Endodermal cell (in vitro differentiated cells): ENCODE data around the gene SPEN. TPM values are rescaled to one million over a fixed set of nuclear protein-coding genes. Genes with fewer than 3 reads are reported as not detected.
A peak's percentile ranks its signal among the peaks of the same experiment; 100 is the strongest.

Source experiments
- DNase-seq: peaks from one replicate; pipeline ENCODE4 v3.0.0-alpha.2; 2017
- H3K27ac ChIP-seq: 2 replicates; pipeline ENCODE4 v1.5.1; 2013; ENCODE audit warnings: mild to moderate bottlenecking, low read depth, low read length, moderate library complexity
- H3K27me3 ChIP-seq: 2 replicates; pipeline ENCODE4 v1.6.1; 2013; ENCODE audit warnings: mild to moderate bottlenecking, low read length, moderate library complexity; ENCODE audit not compliant: insufficient read depth, control insufficient read depth, poor library complexity, severe bottlenecking
- H3K36me3 ChIP-seq: 2 replicates; pipeline ENCODE4 v1.7.0; 2013; ENCODE audit warnings: mild to moderate bottlenecking, low read length, moderate library complexity; ENCODE audit not compliant: control insufficient read depth, insufficient read depth
- H3K4me1 ChIP-seq: one replicate; pipeline ENCODE4 v1.7.0; 2013; ENCODE audit warnings: low read length; ENCODE audit not compliant: control insufficient read depth, insufficient read depth
- H3K4me3 ChIP-seq: 2 replicates; pipeline ENCODE4 v1.5.1; 2013; ENCODE audit warnings: mild to moderate bottlenecking, low read length, moderate library complexity
- H3K9ac ChIP-seq: 2 replicates; pipeline ENCODE4 v1.6.1; 2013; ENCODE audit warnings: mild to moderate bottlenecking, low read length, moderate library complexity; ENCODE audit not compliant: poor library complexity, severe bottlenecking; ENCODE audit errors: extremely low read depth
- H3K9me3 ChIP-seq: 2 replicates; pipeline ENCODE4 v1.6.1; 2013; ENCODE audit warnings: mild to moderate bottlenecking, low read length, moderate library complexity; ENCODE audit not compliant: control insufficient read depth
- H3K27ac Mint-ChIP-seq: 2 replicates; pipeline ENCODE4 v1.8.0; 2020; ENCODE audit warnings: mixed read lengths
- H3K27me3 Mint-ChIP-seq: 2 replicates; pipeline ENCODE4 v1.8.0; 2021; ENCODE audit warnings: mild to moderate bottlenecking, mixed read lengths; ENCODE audit not compliant: insufficient read depth
- H3K36me3 Mint-ChIP-seq: 2 replicates; pipeline ENCODE4 v1.8.0; 2020; ENCODE audit warnings: low read depth, mixed read lengths
- H3K4me1 Mint-ChIP-seq: 2 replicates; pipeline ENCODE4 v1.8.0; 2020; ENCODE audit warnings: mixed read lengths
- H3K4me3 Mint-ChIP-seq: 2 replicates; pipeline ENCODE4 v1.8.0; 2020; ENCODE audit warnings: mild to moderate bottlenecking, moderate library complexity, mixed read lengths
- H3K9me3 Mint-ChIP-seq: 2 replicates; pipeline ENCODE4 v1.8.0; 2020; ENCODE audit warnings: mild to moderate bottlenecking, mixed read lengths
- WGBS, 2 experiments: methylation state at CpG; one replicate each; pipeline versions ENCODE4 v1.1.5 to v1.1.7; 2013; ENCODE audit warnings: missing lambda C conversion rate in 2 of 2, mixed read lengths in 1 of 2; ENCODE audit not compliant: insufficient coverage in 1 of 2, insufficient read length in 1 of 2; 5-methylcytosine and 5-hydroxymethylcytosine counted together
- total RNA-seq, 2 donors: library from RNA; stranded (reverse); fragmentation: NEBNext Ultra II Directional in 1 of 2; extraction: Animal tissue kit (Norgen Biotek cat#: 25700) in 1 of 2; gene quantifications; 2 replicates in 1 of 2; 3 replicates in 1 of 2; pipeline ENCODE4 v1.2.1, GENCODE V29; 2021
- TF ChIP-seq, protein P1 (sequence below): fragments of 200-600 bp; sonication (generic); conservative IDR thresholded peaks from 2 replicates; pipeline ENCODE4 v1.5.0; 2021; ENCODE audit warnings: antibody characterized with exemption, mild to moderate bottlenecking

The SPEN gene
- total RNA-seq, 2 donors from 2014 or later: 61.5 to 71.9 TPM

- no peaks in the 10 kb centered on the region for H3K9me3 Mint-ChIP-seq
- H3K9me3 ChIP-seq: no peaks in the 10 kb centered on the region
- H3K4me3 ChIP-seq: no peak overlapping the region
- no peak overlapping the region for H3K9ac ChIP-seq
- no peak overlapping the region for H3K27ac ChIP-seq
- H3K4me1 Mint-ChIP-seq: peaks cover 10% of the 10 kb centered on the region
- TF ChIP-seq, protein P1, sequence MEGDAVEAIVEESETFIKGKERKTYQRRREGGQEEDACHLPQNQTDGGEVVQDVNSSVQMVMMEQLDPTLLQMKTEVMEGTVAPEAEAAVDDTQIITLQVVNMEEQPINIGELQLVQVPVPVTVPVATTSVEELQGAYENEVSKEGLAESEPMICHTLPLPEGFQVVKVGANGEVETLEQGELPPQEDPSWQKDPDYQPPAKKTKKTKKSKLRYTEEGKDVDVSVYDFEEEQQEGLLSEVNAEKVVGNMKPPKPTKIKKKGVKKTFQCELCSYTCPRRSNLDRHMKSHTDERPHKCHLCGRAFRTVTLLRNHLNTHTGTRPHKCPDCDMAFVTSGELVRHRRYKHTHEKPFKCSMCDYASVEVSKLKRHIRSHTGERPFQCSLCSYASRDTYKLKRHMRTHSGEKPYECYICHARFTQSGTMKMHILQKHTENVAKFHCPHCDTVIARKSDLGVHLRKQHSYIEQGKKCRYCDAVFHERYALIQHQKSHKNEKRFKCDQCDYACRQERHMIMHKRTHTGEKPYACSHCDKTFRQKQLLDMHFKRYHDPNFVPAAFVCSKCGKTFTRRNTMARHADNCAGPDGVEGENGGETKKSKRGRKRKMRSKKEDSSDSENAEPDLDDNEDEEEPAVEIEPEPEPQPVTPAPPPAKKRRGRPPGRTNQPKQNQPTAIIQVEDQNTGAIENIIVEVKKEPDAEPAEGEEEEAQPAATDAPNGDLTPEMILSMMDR: no peak
- no peak overlapping the region for H3K27ac Mint-ChIP-seq
- no peak overlapping the region for H3K4me3 Mint-ChIP-seq
- H3K4me1 ChIP-seq: no peaks in the 10 kb centered on the region
- DNase-seq: no peak
- WGBS, 2 experiments: 94 to 97% methylated on average over 5 to 10 of the region's 10 CpGs
- H3K27me3 Mint-ChIP-seq: no peaks in the 10 kb centered on the region
- H3K27me3 ChIP-seq: no peaks in the 10 kb centered on the region
- peaks cover 91% of the 10 kb centered on the region for H3K36me3 ChIP-seq
- H3K36me3 Mint-ChIP-seq: peaks cover 80% of the 10 kb centered on the region
Measured at GRCh38 chr1:15936025-15936424, 88.5 kb downstream of the SPEN start.

DNA sequence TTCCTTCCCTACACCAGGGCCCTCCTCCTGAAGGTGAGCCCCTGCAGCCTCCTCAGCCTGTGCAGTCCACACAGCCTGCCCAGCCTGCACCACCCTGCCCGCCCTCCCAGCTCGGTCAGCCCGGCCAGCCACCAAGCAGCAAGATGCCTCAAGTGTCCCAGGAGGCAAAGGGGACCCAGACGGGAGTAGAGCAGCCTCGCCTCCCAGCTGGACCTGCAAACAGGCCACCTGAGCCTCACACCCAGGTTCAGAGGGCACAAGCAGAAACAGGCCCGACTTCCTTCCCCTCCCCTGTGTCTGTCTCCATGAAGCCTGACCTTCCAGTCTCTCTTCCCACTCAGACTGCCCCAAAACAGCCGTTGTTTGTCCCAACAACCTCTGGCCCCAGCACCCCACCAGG, 89.6 kb downstream of the SPEN start:
- no peak overlapping the region for H3K4me3 Mint-ChIP-seq

DNA sequence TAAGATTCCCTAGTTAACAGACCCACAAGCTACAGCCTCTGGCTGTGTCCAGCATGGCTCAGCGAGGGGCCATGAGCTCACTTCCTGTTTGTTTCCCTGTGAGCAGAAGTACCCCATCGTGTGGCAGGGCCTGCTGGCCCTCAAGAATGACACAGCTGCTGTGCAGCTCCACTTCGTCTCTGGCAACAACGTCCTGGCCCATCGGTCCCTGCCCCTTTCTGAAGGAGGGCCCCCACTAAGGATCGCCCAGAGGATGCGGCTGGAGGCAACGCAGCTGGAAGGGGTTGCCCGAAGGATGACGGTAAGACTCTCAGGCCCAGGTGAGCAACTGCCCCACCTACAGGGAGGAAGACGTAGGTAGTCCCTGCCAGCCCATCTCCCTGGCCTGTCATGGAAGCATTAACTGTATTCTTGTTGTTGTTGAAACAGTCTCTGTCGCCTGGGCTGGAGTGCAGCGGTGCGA, 90.2 kb downstream of the SPEN start:
- Mint-ChIP-seq H3K9me3 (no peaks in the 10 kb centered on the region), H3K4me3 (no peak overlapping the region), H3K27me3 (no peaks in the 10 kb centered on the region), H3K27ac (peak overlapping the region; percentile 93), H3K4me1 (peaks cover 10% of the 10 kb centered on the region), H3K36me3 (peaks cover 69% of the 10 kb centered on the region)
- no peaks in the 10 kb centered on the region for H3K9me3 ChIP-seq
- TF ChIP-seq, protein P1: peak; percentile 71
- no peak overlapping the region for H3K9ac ChIP-seq
- H3K27me3 ChIP-seq: no peaks in the 10 kb centered on the region
- peak; percentile 85 for DNase-seq
- H3K4me1 ChIP-seq: no peaks in the 10 kb centered on the region
- 80 to 88% methylated on average over 11 to 14 of the region's 14 CpGs for WGBS, 2 experiments
- no peak overlapping the region for H3K27ac ChIP-seq
- H3K4me3 ChIP-seq: no peak overlapping the region
- peaks cover 77% of the 10 kb centered on the region for H3K36me3 ChIP-seq

More for the DNA sequence above, 89.6 kb downstream of the SPEN start:
- no peak overlapping the region for H3K9ac ChIP-seq
- no peak overlapping the region for H3K27ac ChIP-seq
- Mint-ChIP-seq H3K27me3 (no peaks in the 10 kb centered on the region), H3K27ac (peak overlapping the region; percentile 93), H3K4me1 (peaks cover 10% of the 10 kb centered on the region), H3K9me3 (no peaks in the 10 kb centered on the region), H3K36me3 (peaks cover 70% of the 10 kb centered on the region)
- WGBS, 2 experiments: 89 to 93% methylated on average over 3 to 7 of the region's 7 CpGs
- peaks cover 81% of the 10 kb centered on the region for H3K36me3 ChIP-seq
- H3K27me3 ChIP-seq: no peaks in the 10 kb centered on the region
- peak; percentile 57 for DNase-seq
- no peak overlapping the region for H3K4me3 ChIP-seq
- TF ChIP-seq, protein P1: no peak
- H3K4me1 ChIP-seq: no peaks in the 10 kb centered on the region
- no peaks in the 10 kb centered on the region for H3K9me3 ChIP-seq
